ENCODE results near the gene LMOD3. TPM values are rescaled to one million over a fixed set of nuclear protein-coding genes. Genes with fewer than 3 reads are reported as not detected.

The LMOD3 gene
- total and polyA plus RNA-seq, 8 donors = 0.17 to 0.33 (median 0.25) TPM

- TF ChIP-seq CTCF (IDR thresholded peaks at IDR 0.05) = no peak
- intact Hi-C loops (cut with DNase I) = no loop called here
Observed at GRCh38 chr3:69099576-69099975, 22.8 kb downstream of the LMOD3 start.

GRCh38 chr3:69097407-69098086 is 24.8 kb downstream of the LMOD3 start:
- no peak for ATAC-seq
- intact Hi-C loops (cut with DNase I) = no loop called here
- DNase-seq = no peak
- Histone ChIP-seq H3K4me3 (no peak overlapping the region), H3K36me3 (peaks cover 0 to 16% of the 10 kb centered on the region in 2 donors), H3K4me1 (peaks cover 17 to 71% of the 10 kb centered on the region in 2 donors), H3K27ac (peak overlapping the region in 1 of 2 donors; percentile 30), H3K9me3 (no peaks in the 10 kb centered on the region), H3K27me3 (no peaks in the 10 kb centered on the region)
- TF ChIP-seq CTCF (IDR thresholded peaks at IDR 0.05) = no peak

More at GRCh38 chr3:69099576-69099975, 22.8 kb downstream of the LMOD3 start:
- peaks cover 0 to 36% of the 10 kb centered on the region in 2 donors for H3K36me3 ChIP-seq
- no peak for ATAC-seq
- H3K4me3 ChIP-seq = no peak overlapping the region
- peaks cover 4 to 56% of the 10 kb centered on the region in 2 donors for H3K4me1 ChIP-seq
- DNase-seq = no peak
- no peaks in the 10 kb centered on the region for H3K27me3 ChIP-seq
- no peak overlapping the region for H3K27ac ChIP-seq
- H3K9me3 ChIP-seq = no peaks in the 10 kb centered on the region

- DNase-seq (no peak), ATAC-seq (no peak)
- no peak for TF ChIP-seq CTCF (IDR thresholded peaks at IDR 0.05)
- Histone ChIP-seq H3K27me3 (no peaks in the 10 kb centered on the region), H3K4me1 (peaks cover 23 to 83% of the 10 kb centered on the region in 2 donors), H3K4me3 (no peak overlapping the region), H3K36me3 (peaks cover 0 to 4% of the 10 kb centered on the region in 2 donors), H3K9me3 (no peaks in the 10 kb centered on the region), H3K27ac (peak overlapping the region in 1 of 2 donors; percentile 33)
- intact Hi-C loops (cut with DNase I) = no loop called here
Observed at GRCh38 chr3:69096299-69096698, 26.1 kb downstream of the LMOD3 start.

DNA sequence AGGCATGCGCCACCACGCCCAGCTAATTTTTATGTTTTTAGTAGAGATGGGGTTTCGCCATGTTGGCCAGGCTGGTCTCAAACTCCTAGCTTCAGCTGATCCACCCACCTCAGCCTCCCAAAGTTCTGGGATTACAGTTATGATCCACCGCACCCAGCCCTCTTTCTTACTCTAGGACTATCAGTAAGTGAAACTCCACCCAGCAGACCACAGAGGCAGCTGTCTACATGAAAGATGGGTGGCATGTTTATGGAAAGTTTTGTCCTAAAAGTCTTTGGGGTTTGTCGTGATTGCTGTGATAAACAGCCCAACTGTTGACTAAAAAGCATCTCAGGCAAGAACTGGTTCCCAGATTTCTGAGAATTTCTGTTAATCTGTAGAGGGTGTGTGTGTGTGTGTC is 26.8 kb downstream of the LMOD3 start:
- TF ChIP-seq CTCF (IDR thresholded peaks at IDR 0.05) = no peak
- no peak for ATAC-seq
- Histone ChIP-seq H3K9me3 (no peaks in the 10 kb centered on the region), H3K27me3 (no peaks in the 10 kb centered on the region), H3K4me1 (peaks cover 29 to 90% of the 10 kb centered on the region in 2 donors), H3K27ac (peak overlapping the region; percentile 33 to 92), H3K36me3 (peaks cover 1 to 11% of the 10 kb centered on the region in 2 donors), H3K4me3 (no peak overlapping the region)
- intact Hi-C loops (cut with DNase I) = no loop called here
- DNase-seq = no peak

- no peak for TF ChIP-seq CTCF (IDR thresholded peaks at IDR 0.05)
- intact Hi-C loops (cut with DNase I) = no loop called here
- peaks cover 3 to 11% of the 10 kb centered on the region in 2 donors for H3K36me3 ChIP-seq
- H3K9me3 ChIP-seq = no peaks in the 10 kb centered on the region
- H3K4me3 ChIP-seq = no peak overlapping the region
- DNase-seq (no peak), ATAC-seq (peak; percentile 19)
- peaks cover 38 to 97% of the 10 kb centered on the region in 2 donors for H3K4me1 ChIP-seq
- peak overlapping the region; percentile 72 to 92 for H3K27ac ChIP-seq
- no peaks in the 10 kb centered on the region for H3K27me3 ChIP-seq
Observed at GRCh38 chr3:69094467-69095205, 27.8 kb downstream of the LMOD3 start.

Measured in left lung (tissue), 10 donors.